ENCODE results near the gene CHD6.

DNA sequence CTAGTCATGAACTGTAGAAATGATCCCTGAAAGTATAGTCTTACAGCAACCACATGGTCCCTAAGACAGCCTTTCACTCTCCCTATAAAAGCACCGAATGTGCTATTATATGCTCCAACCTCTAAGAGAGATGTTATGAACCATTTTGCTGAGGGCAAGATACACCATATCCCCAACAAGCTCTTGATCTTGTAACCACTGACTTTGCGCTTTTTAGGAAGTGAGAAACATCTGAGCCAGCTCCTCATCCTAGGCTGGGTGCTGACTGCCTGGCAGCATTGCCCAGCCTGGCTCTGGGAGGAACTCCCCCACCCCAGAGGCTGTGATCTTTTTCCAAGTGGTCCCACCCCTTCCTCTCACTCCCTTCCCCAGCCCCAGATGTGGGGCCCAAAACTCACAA is 248.5 kb downstream of the CHD6 start:
- TF ChIP-seq POLR2A (IDR thresholded peaks at IDR 0.05; ENCODE audit: low read length), result no peak
- no peak for TF ChIP-seq GATA1 (IDR thresholded peaks at IDR 0.05; ENCODE audit: low read depth, low read length)

All from erythroblast (primary cell).